RWPE1 (cell line): ENCODE data around the gene GCGR.
A peak's percentile ranks its signal among the peaks of the same experiment; 100 is the strongest.

Experiments used
- CTCF ChIA-PET: fragments of 350-600 bp; sonication (Branson Sonifier 250); formaldehyde crosslinking; extraction: SDS; loops from one replicate; lab custom pipeline; 2021; lab: Yijun Ruan, JAX
- POLR2A ChIA-PET: fragments of 400-600 bp; formaldehyde crosslinking; extraction: SDS; loops from one replicate; lab custom pipeline; 2020; ENCODE audit warnings: antibody characterized with exemption; ENCODE audit not compliant: low non-redundant PET; lab: Yijun Ruan, JAX
- DNase-seq: peaks from one replicate; pipeline ENCODE4 v3.0.0; 2012; ENCODE audit warnings: low spot score
- H3K27ac ChIP-seq: fragments of 450-650 bp; 2 replicates; pipeline ENCODE4 v1.5.1; 2017
- CTCF ChIP-seq: fragments of 450-650 bp; conservative IDR thresholded peaks from 2 replicates; pipeline ENCODE4 v1.5.1; 2017; ENCODE audit warnings: low read depth, mild to moderate bottlenecking

The GCGR gene

GRCh38 chr17:81860756-81861568, 57.0 kb downstream of the GCGR start:
- TF ChIP-seq CTCF: no peak
- ChIA-PET POLR2A (interaction anchor here (0.5 to 1.0 kb wide), 3 partner anchors 9 to 12 kb away, joined by 3 to 6 read pairs (median 4); no protein-coding TSS in a partner anchor), CTCF (interaction anchor here (1.2 kb wide), 1 partner anchor 9 kb away, joined by 4 read pairs; no protein-coding TSS in a partner anchor)
- DNase-seq: peak; percentile 99
- peak overlapping the region; percentile 97 for H3K27ac ChIP-seq

- ChIA-PET CTCF (interaction anchor here (0.7 kb wide), 1 partner anchor 1697 kb away, joined by 3 read pairs; no protein-coding TSS in a partner anchor), POLR2A (no interaction called here)
- no peak for TF ChIP-seq CTCF
- no peak for DNase-seq
- peak overlapping the region; percentile 97 for H3K27ac ChIP-seq
Observed at GRCh38 chr17:81863123-81863675, 59.2 kb downstream of the GCGR start.
